Pancreas (tissue), 10 donors: ENCODE data around the gene SPHKAP. TPM values are rescaled to one million over a fixed set of nuclear protein-coding genes. Genes with fewer than 3 reads are reported as not detected.

Experiments used
- ATAC-seq, 4 donors: fragments of 200-7000 bp; cut with Tn5 transposase; one replicate each; pipeline versions ENCODE4 v1.8.0 to v1.9.1; 2020; ENCODE audit warnings: mild to moderate bottlenecking in 4 of 4, moderate library complexity in 4 of 4
- DNase-seq, 6 donors: peaks; one replicate each; pipeline ENCODE4 v3.0.0-alpha.2; 2020
- FAIRE-seq: peaks from 2 replicates; lab custom pipeline; 2012; peaks lifted over from hg19 to GRCh38; lab: Jason Lieb, UNC
- H3K27ac ChIP-seq, 4 donors: fragments of 200-600 bp; sonication (generic); 1 replicate in 3 of 4; 2 replicates in 1 of 4; pipeline versions ENCODE4 v1.5.0 to v1.8.0; 2020
- H3K27me3 ChIP-seq, 4 donors: fragments of 200-600 bp; one replicate each; pipeline ENCODE4 v1.8.0; 2021
- H3K36me3 ChIP-seq, 3 donors: fragments of 200-600 bp; sonication (generic) in 1 of 3; one replicate each; pipeline versions ENCODE4 v1.5.0 to v1.8.0; 2020 to 2021
- H3K4me1 ChIP-seq, 3 donors: fragments of 200-600 bp; one replicate each; pipeline ENCODE4 v1.8.0; 2021
- H3K4me3 ChIP-seq, 4 donors: fragments of 200-600 bp; sonication (generic) in 2 of 4; one replicate each; pipeline versions ENCODE4 v1.5.0 to v1.8.0; 2020 to 2021
- H3K9me3 ChIP-seq, 4 donors: fragments of 200-600 bp; one replicate each; pipeline ENCODE4 v1.8.0; 2021
- CTCF ChIP-seq, 4 donors: fragments of 200-600 bp; sonication (generic) in 3 of 4; IDR thresholded peaks; one replicate each; pipeline versions ENCODE4 v1.5.0 to v1.8.0; 2021; ENCODE audit warnings: antibody characterized with exemption in 4 of 4
- WGBS, 2 donors: extraction: QIAGEN DNeasy Blood & Tissue Kit; methylation state at CpG; one replicate each; pipeline ENCODE4 v1.1.7; 2013; 5-methylcytosine and 5-hydroxymethylcytosine counted together
- intact Hi-C, 3 donors: fragments of 100-400 bp; cut with DNase I; formaldehyde crosslinking; loops; one replicate each; pipeline versions ENCODE4 v1.11.1 to v1.14.2; 2022
- polyA plus RNA-seq, 2 donors: library from polyadenylated mRNA; stranded (reverse); fragments of 200-250 nt; gene quantifications; one replicate each; pipeline ENCODE4 v1.2.3, GENCODE V29; 2013
- total RNA-seq, 6 donors: library from RNA; stranded (reverse); fragmentation: NEBNext Ultra II Directional in 4 of 6; extraction: Animal tissue kit (Norgen Biotek cat#: 25700) in 4 of 6; gene quantifications; one replicate each; pipeline versions ENCODE4 v1.2.1 to v1.2.4, GENCODE V29; 2021 to 2023
- donor health status: healthy with polysubstance abuse.
- donor health status: DM: no; HTN: no; CAD: no; lungs with moderate emphysema.
- donor health status: DM: no; HTN: no; CAD: no.
- donor health status: control.
- donor health status: control.
- donor health status: Bipolar disorder and iron deficiency.
- donor health status: DM: yes; HTN: yes; CAD: no.
- donor health status: DM: no; HTN: no; CAD: no.
- donor health status: DM: no; HTN: no; CAD: no.
- donor health status: DM: yes; HTN: yes; CAD: no.

SPHKAP gene
- total and polyA plus RNA-seq, 8 donors = under 0.01 to 0.06 (median 0.02) TPM; not detected in 5

DNA sequence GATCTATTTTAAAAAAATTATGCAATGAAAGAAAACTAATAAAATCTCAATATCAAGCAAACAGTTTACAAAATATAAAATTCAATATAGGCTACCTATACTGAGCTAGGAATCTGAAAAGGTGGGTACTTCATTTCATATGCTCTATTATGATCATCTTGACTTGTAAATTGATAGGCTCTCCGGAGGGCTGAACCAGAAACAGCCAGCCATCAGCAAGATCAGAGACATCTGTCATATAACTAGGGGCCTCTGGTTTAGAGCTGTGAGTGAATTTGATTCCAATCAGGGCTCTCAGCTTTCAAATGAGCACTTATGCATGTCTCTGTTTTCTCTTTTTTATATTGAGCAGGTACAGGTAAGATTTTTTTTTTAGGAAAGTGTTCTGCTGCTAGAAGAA lies 114.2 kb downstream of the SPHKAP start:
- FAIRE-seq (no peak), DNase-seq (no peak), ATAC-seq (no peak)
- H3K36me3 ChIP-seq = no peaks in the 10 kb centered on the region
- no peak for TF ChIP-seq CTCF (IDR thresholded peaks at IDR 0.05)
- intact Hi-C loops = no loop called here
- H3K4me3 ChIP-seq = no peak overlapping the region
- no peaks in the 10 kb centered on the region for H3K4me1 ChIP-seq
- WGBS, 2 donors = 39 to 61% methylated on average over 1 of the region's 1 CpG
- H3K27ac ChIP-seq = no peak overlapping the region
- H3K27me3 ChIP-seq = no peaks in the 10 kb centered on the region
- no peaks in the 10 kb centered on the region for H3K9me3 ChIP-seq

- H3K27ac ChIP-seq = no peak overlapping the region
- no peak for FAIRE-seq
- H3K4me1 ChIP-seq = no peaks in the 10 kb centered on the region
- H3K36me3 ChIP-seq = no peaks in the 10 kb centered on the region
- H3K27me3 ChIP-seq = no peaks in the 10 kb centered on the region
- 35 to 36% methylated on average over 5 of the region's 5 CpGs for WGBS, 2 donors
- no peaks in the 10 kb centered on the region for H3K9me3 ChIP-seq
- DNase-seq = no peak
- no peak for TF ChIP-seq CTCF (IDR thresholded peaks at IDR 0.05)
- no peak overlapping the region for H3K4me3 ChIP-seq
- intact Hi-C loops = no loop called here
- no peak for ATAC-seq
Observed at GRCh38 chr2:228066126-228066798, 115.2 kb downstream of the SPHKAP start.

DNA sequence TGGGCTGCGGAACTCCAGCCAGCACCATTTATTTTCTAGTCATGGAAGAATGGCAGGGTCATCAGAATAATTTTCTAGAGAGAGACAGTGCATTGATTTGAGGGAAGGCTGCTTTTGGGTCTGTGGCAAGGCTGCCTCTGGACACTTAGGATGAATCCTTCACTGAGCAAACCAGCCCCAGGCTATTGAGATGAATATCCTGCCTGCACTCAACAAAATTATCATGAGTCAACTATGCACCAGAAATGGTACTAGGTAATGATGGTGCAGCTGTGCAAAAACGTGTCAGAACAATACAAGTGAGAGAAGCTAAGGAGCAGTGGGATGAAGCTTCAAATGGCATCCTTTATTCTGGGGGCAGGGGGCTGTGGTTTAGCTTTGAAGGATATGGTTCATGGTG lies 115.8 kb downstream of the SPHKAP start:
- TF ChIP-seq CTCF (IDR thresholded peaks at IDR 0.05) = no peak
- no peak for FAIRE-seq
- no peak for DNase-seq
- ATAC-seq = no peak
- H3K27ac ChIP-seq = no peak overlapping the region
- no peaks in the 10 kb centered on the region for H3K36me3 ChIP-seq
- no peaks in the 10 kb centered on the region for H3K4me1 ChIP-seq
- H3K27me3 ChIP-seq = no peaks in the 10 kb centered on the region
- H3K9me3 ChIP-seq = no peaks in the 10 kb centered on the region
- no peak overlapping the region for H3K4me3 ChIP-seq
- intact Hi-C loops = no loop called here
- 45 to 46% methylated on average over 2 of the region's 2 CpGs for WGBS, 2 donors

DNA sequence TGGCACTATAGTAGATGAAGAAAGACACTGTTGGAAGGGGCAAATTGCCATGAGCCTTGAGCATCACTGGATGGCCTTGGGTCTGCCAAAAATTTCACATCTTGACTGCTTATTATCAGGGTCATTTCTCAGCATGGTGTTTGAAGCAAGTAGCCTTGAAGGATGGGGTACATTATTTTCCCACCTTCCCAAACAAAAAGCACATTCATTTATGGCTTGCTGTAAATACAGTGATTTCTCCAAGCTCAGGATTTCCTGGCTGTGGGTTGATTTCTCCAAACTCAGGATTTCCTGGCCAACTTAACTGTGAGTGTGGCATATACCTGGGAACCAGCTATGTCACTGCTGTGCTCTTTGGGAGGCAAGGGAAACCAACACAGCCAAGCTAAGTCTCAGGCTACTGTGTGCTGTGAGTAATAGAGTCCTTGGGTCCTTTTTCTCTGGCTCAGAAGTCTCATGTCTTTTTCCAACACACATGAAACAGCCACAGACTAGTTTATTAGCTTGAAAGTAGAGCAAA lies 116.6 kb downstream of the SPHKAP start:
- intact Hi-C loops = no loop called here
- H3K4me3 ChIP-seq = no peak overlapping the region
- ATAC-seq (no peak), DNase-seq (no peak), FAIRE-seq (no peak)
- H3K9me3 ChIP-seq = no peaks in the 10 kb centered on the region
- H3K27ac ChIP-seq = no peak overlapping the region
- no peaks in the 10 kb centered on the region for H3K4me1 ChIP-seq
- TF ChIP-seq CTCF (IDR thresholded peaks at IDR 0.05) = no peak
- H3K36me3 ChIP-seq = no peaks in the 10 kb centered on the region
- H3K27me3 ChIP-seq = no peaks in the 10 kb centered on the region

- intact Hi-C loops = no loop called here
- DNase-seq (no peak), FAIRE-seq (no peak), ATAC-seq (no peak)
- WGBS, 2 donors = 56 to 67% methylated on average over 4 of the region's 4 CpGs
- Histone ChIP-seq H3K4me3 (no peak overlapping the region), H3K27ac (no peak overlapping the region), H3K9me3 (no peaks in the 10 kb centered on the region), H3K36me3 (no peaks in the 10 kb centered on the region), H3K4me1 (no peaks in the 10 kb centered on the region), H3K27me3 (no peaks in the 10 kb centered on the region)
- TF ChIP-seq CTCF (IDR thresholded peaks at IDR 0.05) = no peak
Observed at GRCh38 chr2:228064024-228064423, 117.5 kb downstream of the SPHKAP start.
